ENCODE results near the gene KCNH4.

KCNH4 gene

DNA sequence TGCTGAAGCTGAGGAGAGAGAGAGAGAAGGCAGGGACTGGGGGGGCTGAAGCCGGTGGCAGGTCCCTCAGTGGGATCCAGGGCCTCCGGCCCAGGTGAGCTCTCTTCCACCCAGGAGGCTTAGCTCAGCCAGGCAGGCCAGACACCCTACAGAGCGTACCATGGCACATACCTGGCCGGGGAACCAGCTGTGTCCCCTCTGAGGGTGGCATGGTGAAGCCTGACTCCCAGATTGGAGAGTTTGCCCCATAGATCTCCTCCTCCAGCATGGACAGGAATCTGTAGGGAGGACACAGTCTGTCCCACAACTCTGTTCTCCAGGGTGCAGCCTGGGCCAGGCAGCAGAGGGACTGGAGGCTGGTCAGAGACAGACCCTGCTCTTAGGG lies 62.8 kb downstream of the KCNH4 start:
- H3K27me3 Mint-ChIP-seq = no peaks in the 10 kb centered on the region
- no peak overlapping the region for H3K27ac Mint-ChIP-seq
- no peaks in the 10 kb centered on the region for H3K9me3 Mint-ChIP-seq
- DNase-seq (no peak), ATAC-seq (replicated peaks) (no peak)
- H3K4me1 Mint-ChIP-seq = peaks cover 36 to 61% of the 10 kb centered on the region in 2 donors
- H3K4me3 Mint-ChIP-seq = no peak overlapping the region
- H3K36me3 Mint-ChIP-seq = peaks cover 49 to 70% of the 10 kb centered on the region in 2 donors

GRCh38 chr17:42117397-42118125 lies 63.4 kb downstream of the KCNH4 start:
- ATAC-seq (replicated peaks) = no peak
- peaks cover 39 to 65% of the 10 kb centered on the region in 2 donors for H3K4me1 Mint-ChIP-seq
- no peak for DNase-seq
- H3K4me3 Mint-ChIP-seq = no peak overlapping the region
- H3K27ac Mint-ChIP-seq = peak overlapping the region; percentile 43
- no peaks in the 10 kb centered on the region for H3K27me3 Mint-ChIP-seq
- no peaks in the 10 kb centered on the region for H3K9me3 Mint-ChIP-seq
- peaks cover 47 to 67% of the 10 kb centered on the region in 2 donors for H3K36me3 Mint-ChIP-seq

GRCh38 chr17:42116705-42117396 lies 64.1 kb downstream of the KCNH4 start:
- Mint-ChIP-seq H3K27ac (peak overlapping the region; percentile 43), H3K4me1 (peaks cover 42 to 65% of the 10 kb centered on the region in 2 donors), H3K27me3 (no peaks in the 10 kb centered on the region), H3K9me3 (no peaks in the 10 kb centered on the region), H3K4me3 (no peak overlapping the region), H3K36me3 (peaks cover 44 to 60% of the 10 kb centered on the region in 2 donors)
- DNase-seq (peak; percentile 73), ATAC-seq (replicated peaks) (peak; percentile 40 to 50)

DNA sequence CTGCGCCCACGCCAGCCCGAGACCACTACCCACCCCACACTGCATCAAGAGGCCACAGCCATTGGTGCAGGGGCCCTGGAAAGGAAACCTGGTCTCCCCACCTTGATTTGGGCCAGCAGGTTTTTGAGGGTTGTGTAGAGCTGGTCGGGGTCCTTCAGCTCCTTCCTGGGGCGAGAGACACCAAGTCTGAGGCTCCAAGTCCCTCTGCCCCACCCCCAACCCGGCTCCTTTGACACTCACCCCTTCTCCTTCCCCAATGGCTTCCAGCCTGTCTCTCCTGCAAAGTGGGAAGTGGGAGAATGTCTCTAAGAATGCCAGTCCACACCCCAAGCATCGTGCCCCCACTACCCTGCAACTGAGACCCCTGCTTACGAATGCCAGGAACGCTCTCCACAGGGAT lies 66.8 kb downstream of the KCNH4 start:
- H3K27me3 Mint-ChIP-seq = no peaks in the 10 kb centered on the region
- DNase-seq = no peak
- no peak for ATAC-seq (replicated peaks)
- H3K4me1 Mint-ChIP-seq = peaks cover 40 to 58% of the 10 kb centered on the region in 2 donors
- H3K36me3 Mint-ChIP-seq = peaks cover 46 to 67% of the 10 kb centered on the region in 2 donors
- H3K9me3 Mint-ChIP-seq = no peaks in the 10 kb centered on the region
- no peak overlapping the region for H3K4me3 Mint-ChIP-seq
- peak overlapping the region; percentile 88 for H3K27ac Mint-ChIP-seq

DNA sequence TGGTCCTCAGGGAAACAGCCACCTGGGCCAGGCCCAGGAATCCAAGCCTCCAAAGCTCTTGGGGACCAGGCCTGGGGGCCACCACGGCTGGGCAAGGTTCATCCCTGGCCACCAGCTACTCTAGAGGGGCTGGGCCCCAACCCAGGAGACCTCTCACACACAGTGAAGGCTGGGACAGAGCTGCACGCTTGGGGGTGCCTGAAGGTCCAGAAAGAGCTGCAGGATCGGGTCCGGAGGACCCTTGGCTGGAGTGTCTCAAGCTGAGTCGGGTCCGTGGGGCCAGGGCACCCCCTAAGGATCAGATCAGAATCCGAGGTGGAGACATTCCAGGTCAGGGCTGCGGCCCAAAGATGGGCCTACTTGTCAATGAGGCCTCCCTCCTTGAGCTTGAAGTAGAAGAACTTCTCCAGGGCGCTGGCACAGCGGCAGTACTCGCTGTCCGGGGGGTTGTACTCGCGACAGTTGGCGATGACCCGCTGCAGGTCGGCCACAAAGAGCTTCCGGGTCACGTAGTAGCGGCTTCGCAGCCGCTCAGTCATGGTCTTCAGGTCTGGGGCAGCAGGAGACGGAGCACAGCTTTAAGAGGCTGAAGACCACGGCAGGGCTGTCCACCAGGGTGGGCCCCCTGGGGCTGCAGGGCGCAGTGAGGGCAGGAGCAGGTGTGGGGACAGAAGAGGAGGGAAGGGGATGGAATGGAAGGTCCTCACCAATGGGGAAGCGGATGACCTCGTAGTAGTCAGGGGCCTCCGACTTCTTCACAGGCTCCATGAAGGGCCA lies 67.5 kb downstream of the KCNH4 start:
- ATAC-seq (replicated peaks) = no peak
- no peak overlapping the region for H3K4me3 Mint-ChIP-seq
- peak overlapping the region; percentile 97 for H3K27ac Mint-ChIP-seq
- peaks cover 40 to 58% of the 10 kb centered on the region in 2 donors for H3K4me1 Mint-ChIP-seq
- no peak for DNase-seq
- no peaks in the 10 kb centered on the region for H3K27me3 Mint-ChIP-seq
- peaks cover 43 to 67% of the 10 kb centered on the region in 2 donors for H3K36me3 Mint-ChIP-seq
- H3K9me3 Mint-ChIP-seq = no peaks in the 10 kb centered on the region

GRCh38 chr17:42112552-42113176 lies 68.3 kb downstream of the KCNH4 start, which contains the start of gene DHX58:
TSS of gene DHX58 (minus strand) at chr17:42112714. CDS start at chr17:42111892, 822 bp downstream.
- Mint-ChIP-seq H3K36me3 (peaks cover 41 to 63% of the 10 kb centered on the region in 2 donors), H3K4me1 (peaks cover 42 to 63% of the 10 kb centered on the region in 2 donors), H3K27ac (peak within 1 kb of the TSS; percentile 97), H3K27me3 (no peaks in the 10 kb centered on the region), H3K9me3 (no peaks in the 10 kb centered on the region), H3K4me3 (peak within 1 kb of the TSS; percentile 84 to 90)
- peak; percentile 86 to 87 for ATAC-seq (replicated peaks)
- DNase-seq = peak; percentile 77

GRCh38 chr17:42111871-42112551 lies 68.9 kb downstream of the KCNH4 start:
- ATAC-seq (replicated peaks) = peak; percentile 6 to 16
- no peaks in the 10 kb centered on the region for H3K27me3 Mint-ChIP-seq
- H3K9me3 Mint-ChIP-seq = no peaks in the 10 kb centered on the region
- H3K4me3 Mint-ChIP-seq = peak overlapping the region; percentile 84 to 90
- peaks cover 35 to 57% of the 10 kb centered on the region in 2 donors for H3K36me3 Mint-ChIP-seq
- H3K4me1 Mint-ChIP-seq = peaks cover 41 to 62% of the 10 kb centered on the region in 2 donors
- DNase-seq = no peak
- peak overlapping the region; percentile 97 for H3K27ac Mint-ChIP-seq

DNA sequence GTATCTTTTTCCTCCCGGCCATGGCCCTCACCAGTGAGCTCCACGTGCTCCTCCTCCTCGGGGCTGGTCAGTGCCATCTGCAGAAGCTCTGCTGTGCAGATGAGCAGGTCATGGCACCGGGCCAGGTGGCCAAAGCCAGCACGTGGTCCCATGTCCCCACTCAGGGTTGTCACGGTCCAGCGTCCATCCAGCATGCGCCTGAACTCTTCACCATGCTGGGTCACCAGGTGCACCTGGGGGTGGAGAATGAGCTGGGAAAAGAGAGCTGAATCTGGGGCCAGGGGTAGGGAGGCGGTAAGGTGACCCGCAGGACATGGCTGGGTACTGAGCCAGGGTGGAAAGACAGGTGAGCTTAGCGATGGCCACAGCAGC lies 69.7 kb downstream of the KCNH4 start:
- DNase-seq (no peak), ATAC-seq (replicated peaks) (no peak)
- peak overlapping the region; percentile 13 to 51 for H3K4me3 Mint-ChIP-seq
- H3K27ac Mint-ChIP-seq = peak overlapping the region; percentile 59
- peaks cover 38 to 55% of the 10 kb centered on the region in 2 donors for H3K4me1 Mint-ChIP-seq
- H3K36me3 Mint-ChIP-seq = peaks cover 31 to 55% of the 10 kb centered on the region in 2 donors
- no peaks in the 10 kb centered on the region for H3K27me3 Mint-ChIP-seq
- no peaks in the 10 kb centered on the region for H3K9me3 Mint-ChIP-seq

GRCh38 chr17:42110301-42111264 lies 70.4 kb downstream of the KCNH4 start:
- peaks cover 29 to 55% of the 10 kb centered on the region in 2 donors for H3K36me3 Mint-ChIP-seq
- peak overlapping the region; percentile 69 for H3K27ac Mint-ChIP-seq
- H3K27me3 Mint-ChIP-seq = no peaks in the 10 kb centered on the region
- H3K9me3 Mint-ChIP-seq = no peaks in the 10 kb centered on the region
- H3K4me3 Mint-ChIP-seq = peak overlapping the region in 1 of 2 donors; percentile 17
- no peak for ATAC-seq (replicated peaks)
- H3K4me1 Mint-ChIP-seq = peaks cover 35 to 48% of the 10 kb centered on the region in 2 donors
- DNase-seq = no peak

- Mint-ChIP-seq H3K27me3 (no peaks in the 10 kb centered on the region), H3K9me3 (no peaks in the 10 kb centered on the region), H3K36me3 (peaks cover 22 to 49% of the 10 kb centered on the region in 2 donors), H3K4me3 (no peak overlapping the region), H3K27ac (no peak overlapping the region), H3K4me1 (peaks cover 32 to 45% of the 10 kb centered on the region in 2 donors)
- ATAC-seq (replicated peaks) (no peak), DNase-seq (no peak)
Observed at GRCh38 chr17:42109086-42109485, 71.9 kb downstream of the KCNH4 start.

DNA sequence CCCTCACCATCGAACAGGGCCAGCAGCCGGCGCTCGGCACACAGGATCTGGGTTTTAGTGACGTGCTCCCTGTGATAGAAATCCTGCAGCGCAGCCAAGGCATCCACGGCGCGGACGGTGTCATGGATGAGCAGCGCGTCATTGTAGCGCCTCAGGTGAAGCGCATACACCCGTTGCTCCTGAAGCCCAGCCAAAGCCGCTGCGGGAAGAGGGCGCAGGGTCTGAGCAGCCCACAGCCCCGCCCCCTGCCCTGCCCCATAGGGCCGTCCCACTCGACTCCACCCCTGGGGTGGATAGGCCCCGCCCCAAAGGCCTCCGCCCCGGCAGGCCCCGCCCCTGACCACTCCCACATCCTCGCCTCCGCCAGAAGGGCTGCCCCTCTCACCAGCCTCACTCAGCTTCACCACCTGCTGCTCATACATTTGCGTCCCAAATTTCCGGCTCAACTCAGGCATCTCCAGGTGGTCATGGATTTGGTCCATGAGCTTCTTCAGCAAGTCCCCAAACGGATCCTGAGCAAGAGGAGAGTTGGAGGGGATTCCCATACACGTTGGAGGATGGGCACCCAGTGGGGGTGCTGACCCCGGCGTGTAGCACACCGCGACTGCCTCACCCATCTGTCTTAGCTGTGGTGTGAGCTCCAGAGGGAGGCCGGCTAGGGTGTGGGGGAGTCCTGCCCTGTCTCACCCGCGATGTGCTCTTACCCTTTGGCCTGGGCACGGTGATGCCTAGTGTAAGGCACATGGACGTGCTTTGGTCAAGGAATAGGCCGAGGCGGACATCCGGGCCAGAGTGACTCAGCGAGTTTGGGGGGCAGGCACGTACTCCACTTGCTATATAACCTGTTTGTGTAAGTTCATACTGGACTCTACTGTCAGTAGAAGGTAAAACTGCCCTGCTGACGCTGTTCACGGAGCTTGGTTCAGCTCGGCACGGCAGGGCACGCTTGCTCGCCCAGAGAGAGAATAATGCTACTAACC lies 73.1 kb downstream of the KCNH4 start:
- H3K36me3 Mint-ChIP-seq = peaks cover 20 to 48% of the 10 kb centered on the region in 2 donors
- H3K4me1 Mint-ChIP-seq = peaks cover 32 to 39% of the 10 kb centered on the region in 2 donors
- no peak overlapping the region for H3K27ac Mint-ChIP-seq
- H3K27me3 Mint-ChIP-seq = no peaks in the 10 kb centered on the region
- no peaks in the 10 kb centered on the region for H3K9me3 Mint-ChIP-seq
- DNase-seq (peak; percentile 79), ATAC-seq (replicated peaks) (peak; percentile 80 to 89)
- H3K4me3 Mint-ChIP-seq = peak overlapping the region; percentile 67 to 73

- Mint-ChIP-seq H3K4me3 (peak overlapping the region in 1 of 2 donors; percentile 73), H3K27ac (no peak overlapping the region)
Observed at GRCh38 chr17:42107124-42107523, 73.8 kb downstream of the KCNH4 start.

More at GRCh38 chr17:42107124-42107523, 73.8 kb downstream of the KCNH4 start:
- peaks cover 31% of the 10 kb centered on the region in 2 donors for H3K4me1 Mint-ChIP-seq
- no peak for DNase-seq
- H3K9me3 Mint-ChIP-seq = no peaks in the 10 kb centered on the region
- no peaks in the 10 kb centered on the region for H3K27me3 Mint-ChIP-seq
- H3K36me3 Mint-ChIP-seq = peaks cover 20 to 55% of the 10 kb centered on the region in 2 donors
- ATAC-seq (replicated peaks) = no peak

Measured in stimulated activated naive B cell treated with anti-CD40 and anti-IgM and Interleukin-4, amounts not matched to agents 10 μg/mL and 1 μg/mL and 100 μg/mL, for 72 hours (primary cell).